BLaER1 treated with 17β-estradiol and CSF1 and Interleukin-3, amounts not matched to agents 10 nM and 100 nM (cell line): ENCODE results near the gene SLC5A2.
A peak's percentile ranks its signal among the peaks of the same experiment; 100 is the strongest.

Experiments
- H3K27ac ChIP-seq, 11 experiments: shearing (Covaris generic); formaldehyde crosslinking; 2 replicates each; pipeline ENCODE4 v1.8.1; 2022
- H3K27me3 ChIP-seq, 11 experiments: shearing (Covaris generic); formaldehyde crosslinking; 2 replicates each; pipeline ENCODE4 v1.8.1; 2022
- H3K36me3 ChIP-seq, 11 experiments: shearing (Covaris generic); formaldehyde crosslinking; 2 replicates each; pipeline ENCODE4 v1.8.1; 2022
- H3K4me1 ChIP-seq, 10 experiments: shearing (Covaris generic); formaldehyde crosslinking; 2 replicates each; pipeline ENCODE4 v1.8.1; 2022
- H3K4me2 ChIP-seq, 11 experiments: shearing (Covaris generic); formaldehyde crosslinking; 2 replicates each; pipeline ENCODE4 v1.8.1; 2022
- H3K4me3 ChIP-seq, 10 experiments: shearing (Covaris generic); formaldehyde crosslinking; 2 replicates each; pipeline ENCODE4 v1.8.1; 2022
- H3K9ac ChIP-seq, 11 experiments: shearing (Covaris generic); formaldehyde crosslinking; 2 replicates each; pipeline ENCODE4 v1.8.1; 2022
- H3K9me3 ChIP-seq, 11 experiments: shearing (Covaris generic); formaldehyde crosslinking; replicated peaks in 1 of 11; 2 replicates each; pipeline ENCODE4 v1.8.1; 2022
- H4K20me1 ChIP-seq, 11 experiments: shearing (Covaris generic); formaldehyde crosslinking; 2 replicates each; pipeline ENCODE4 v1.8.1; 2022
- Cebpa-rat ChIP-seq, 11 experiments: shearing (Covaris generic); IDR thresholded peaks; 2 replicates each; pipeline ENCODE4 v1.8.1; 2022

SLC5A2 gene

DNA sequence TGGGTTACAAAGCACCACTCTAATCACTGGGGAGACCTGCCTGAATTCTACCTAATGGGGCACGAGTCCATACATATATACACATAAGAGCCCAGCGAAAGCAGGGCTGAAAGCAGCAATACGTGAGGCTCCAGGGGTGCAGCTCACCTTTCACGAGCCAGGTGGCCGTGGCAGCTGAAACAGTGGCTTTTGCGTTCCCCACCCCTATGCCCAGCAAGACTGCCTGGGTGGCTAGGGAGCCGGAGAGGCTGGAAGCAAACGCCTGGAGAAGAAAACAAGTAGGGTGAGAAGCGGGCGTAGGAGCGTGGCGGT lies 24.6 kb downstream of the SLC5A2 start:
- Histone ChIP-seq H3K9ac (peak overlapping the region; percentile 83 to 95 (median 91)), H3K4me3 (peak overlapping the region; percentile 75 to 99 (median 92)), H3K36me3 (peaks cover 0 to 10% (median 0%) of the 10 kb centered on the region in 11 experiments; a peak in 1 of 22 replicates), H4K20me1 (peaks cover 0 to 27% (median 6%) of the 10 kb centered on the region in 11 experiments; a peak in 7 of 22 replicates), H3K4me1 (peaks cover 51 to 67% (median 59%) of the 10 kb centered on the region in 10 experiments), H3K27me3 (no peaks in the 10 kb centered on the region), H3K9me3 (peaks cover 0 to 7% (median 0%) of the 10 kb centered on the region in 11 experiments; a peak in 1 of 22 replicates), H3K4me2 (peak overlapping the region; percentile 81 to 98 (median 95)), H3K27ac (peak overlapping the region; percentile 81 to 93 (median 89))
- TF ChIP-seq Cebpa-rat (IDR thresholded peaks at IDR 0.05), result no peak

DNA sequence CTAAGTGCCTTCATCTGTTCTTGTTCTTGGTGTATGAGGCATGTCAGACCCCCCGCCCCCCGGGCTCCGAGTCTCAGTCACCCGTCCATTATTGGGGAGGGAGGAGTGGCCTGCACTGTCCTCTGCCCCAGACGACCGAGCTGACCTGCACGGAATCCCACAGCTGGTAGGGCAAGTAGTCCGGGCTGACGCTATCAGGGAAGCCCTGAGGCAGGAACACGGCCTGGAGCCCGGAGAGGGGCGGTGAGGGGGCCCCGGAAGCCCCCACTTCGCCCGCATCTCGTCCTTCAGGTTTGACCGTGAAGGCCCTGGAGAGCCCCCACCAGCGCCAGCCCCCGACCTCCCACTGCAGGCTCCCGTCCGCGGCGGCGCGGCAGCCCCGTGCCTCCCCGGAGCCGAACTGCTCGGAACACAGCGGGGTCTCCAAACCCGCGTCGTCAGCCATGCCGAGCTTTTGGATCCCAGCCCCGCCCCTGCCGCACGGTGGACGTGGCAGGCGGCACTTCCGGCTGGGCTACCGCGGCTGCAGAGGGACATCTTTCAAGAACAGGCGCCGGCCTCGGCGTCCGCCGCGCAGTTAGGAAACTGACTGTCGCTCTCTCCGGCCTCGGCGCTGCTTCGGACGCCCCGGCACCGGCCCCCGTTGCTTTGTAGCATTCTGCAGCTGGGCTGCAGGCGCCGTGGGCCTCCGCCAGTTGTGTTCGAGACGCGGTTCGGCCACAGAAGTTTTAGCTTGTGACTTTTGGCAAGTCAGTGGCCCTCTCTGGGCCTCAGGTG lies 25.2 kb downstream of the SLC5A2 start, which contains the start of gene RUSF1:
RUSF1 (minus strand) TSS at position 463 of the 777 bp plus-strand sequence; CDS start at position 445, 18 bp downstream.
- Histone ChIP-seq H3K9ac (peak within 1 kb of the TSS; percentile 83 to 95 (median 91)), H3K4me1 (peaks cover 51 to 61% (median 57%) of the 10 kb centered on the region in 10 experiments)
- TF ChIP-seq Cebpa-rat (IDR thresholded peaks at IDR 0.05), result no peak

DNA sequence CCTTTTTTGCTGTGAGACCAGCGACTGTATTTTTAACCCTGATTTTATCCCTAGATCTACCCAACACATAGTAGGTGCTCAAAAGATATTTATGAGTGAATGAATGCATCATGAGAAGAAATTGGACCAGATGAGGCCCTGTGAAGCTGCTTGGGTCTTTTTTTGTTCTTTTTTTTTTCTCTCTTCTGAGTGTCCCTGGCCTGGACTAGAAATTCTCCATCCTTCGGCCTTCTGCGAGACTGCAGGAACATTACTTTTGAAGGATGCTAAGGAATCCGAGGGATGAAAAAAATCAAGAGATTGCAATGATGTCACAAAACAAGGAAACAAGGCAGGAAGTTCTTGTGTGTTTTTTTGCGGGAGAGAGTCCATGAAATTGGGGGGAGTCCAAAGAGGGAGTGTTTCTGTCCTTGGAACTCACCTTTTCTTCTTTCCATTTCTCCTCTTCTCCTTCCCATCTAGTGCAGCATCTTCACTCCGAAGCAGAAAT lies 25.8 kb downstream of the SLC5A2 start:
- TF ChIP-seq Cebpa-rat (IDR thresholded peaks at IDR 0.05), result no peak
- Histone ChIP-seq H3K36me3 (peaks cover 0 to 10% (median 0%) of the 10 kb centered on the region in 11 experiments; a peak in 1 of 22 replicates), H3K27me3 (no peaks in the 10 kb centered on the region), H3K4me1 (peaks cover 48 to 55% (median 51%) of the 10 kb centered on the region in 10 experiments), H3K27ac (peak overlapping the region; percentile 81 to 93 (median 89)), H3K4me2 (peak overlapping the region; percentile 85 to 98 (median 95)), H4K20me1 (peaks cover 0 to 27% (median 6%) of the 10 kb centered on the region in 11 experiments; a peak in 7 of 22 replicates), H3K9me3 (peaks cover 0 to 13% (median 0%) of the 10 kb centered on the region in 11 experiments; a peak in 4 of 22 replicates), H3K4me3 (peak overlapping the region; percentile 75 to 99 (median 92)), H3K9ac (peak overlapping the region; percentile 83 to 95 (median 91))

More for the DNA sequence above, 25.2 kb downstream of the SLC5A2 start, which contains the start of gene RUSF1:
- Histone ChIP-seq H3K9me3 (peaks cover 0 to 12% (median 0%) of the 10 kb centered on the region in 11 experiments; a peak in 4 of 22 replicates), H3K4me2 (peak within 1 kb of the TSS; percentile 85 to 98 (median 95)), H3K4me3 (peak within 1 kb of the TSS; percentile 75 to 99 (median 92)), H3K27ac (peak within 1 kb of the TSS; percentile 81 to 93 (median 89)), H3K36me3 (peaks cover 0 to 10% (median 0%) of the 10 kb centered on the region in 11 experiments; a peak in 1 of 22 replicates), H4K20me1 (peaks cover 0 to 27% (median 6%) of the 10 kb centered on the region in 11 experiments; a peak in 7 of 22 replicates), H3K27me3 (no peaks in the 10 kb centered on the region)

DNA sequence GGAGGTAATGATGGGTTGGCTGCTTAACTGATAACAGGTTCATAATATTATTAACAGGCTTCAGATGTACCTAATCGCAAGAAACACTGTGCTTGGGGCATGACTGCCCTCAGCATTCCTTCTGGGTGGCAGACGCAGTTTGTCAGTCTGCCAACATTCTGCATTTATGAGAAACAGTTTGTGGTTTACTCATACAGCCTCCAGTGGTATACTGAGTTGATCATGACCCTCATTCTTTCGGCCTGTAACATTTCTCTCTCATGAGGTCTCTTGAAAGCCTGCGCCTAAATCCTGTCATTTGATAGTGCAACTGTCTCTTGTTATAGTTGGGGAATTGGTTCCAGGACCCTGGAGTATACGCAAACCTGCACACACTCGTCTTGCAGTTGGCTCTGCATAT lies 30.2 kb downstream of the SLC5A2 start:
- H3K9me3 ChIP-seq, result peaks cover 18 to 38% (median 24%) of the 10 kb centered on the region in 11 experiments; a peak in 21 of 22 replicates
- H3K9ac ChIP-seq, result no peak overlapping the region
- no peak for TF ChIP-seq Cebpa-rat (IDR thresholded peaks at IDR 0.05)
- H4K20me1 ChIP-seq, result no peaks in the 10 kb centered on the region
- H3K4me1 ChIP-seq, result peaks cover 10 to 16% (median 13%) of the 10 kb centered on the region in 10 experiments
- no peak overlapping the region for H3K27ac ChIP-seq
- H3K4me3 ChIP-seq, result no peak overlapping the region
- no peaks in the 10 kb centered on the region for H3K36me3 ChIP-seq
- no peak overlapping the region for H3K4me2 ChIP-seq
- no peaks in the 10 kb centered on the region for H3K27me3 ChIP-seq

DNA sequence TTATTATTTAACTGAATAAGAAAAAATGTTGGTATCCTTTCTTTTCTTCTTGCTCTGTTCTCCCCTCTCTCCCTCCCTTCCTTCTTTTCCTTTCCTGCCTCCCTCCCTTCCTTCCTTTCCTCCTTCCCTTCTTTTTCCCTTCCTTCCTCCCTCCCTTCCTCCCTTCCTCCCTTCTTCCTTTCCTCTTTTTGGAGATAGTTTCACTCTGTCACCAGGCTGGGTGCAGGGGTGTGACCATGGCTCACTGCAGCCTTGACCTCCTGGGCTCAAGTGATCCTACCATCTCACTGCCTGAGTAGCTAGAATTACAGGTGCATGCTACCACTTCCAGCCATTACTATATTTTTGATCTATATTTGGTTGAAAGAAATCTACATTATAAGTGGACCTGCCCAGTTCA lies 31.0 kb downstream of the SLC5A2 start:
- Histone ChIP-seq H3K4me3 (no peak overlapping the region), H3K9ac (no peak overlapping the region), H3K4me1 (peaks cover 9 to 14% (median 11%) of the 10 kb centered on the region in 10 experiments), H3K9me3 (peaks cover 18 to 43% (median 27%) of the 10 kb centered on the region in 11 experiments; a peak in 21 of 22 replicates), H3K36me3 (no peaks in the 10 kb centered on the region), H4K20me1 (no peaks in the 10 kb centered on the region), H3K27ac (no peak overlapping the region), H3K27me3 (no peaks in the 10 kb centered on the region), H3K4me2 (no peak overlapping the region)
- no peak for TF ChIP-seq Cebpa-rat (IDR thresholded peaks at IDR 0.05)

DNA sequence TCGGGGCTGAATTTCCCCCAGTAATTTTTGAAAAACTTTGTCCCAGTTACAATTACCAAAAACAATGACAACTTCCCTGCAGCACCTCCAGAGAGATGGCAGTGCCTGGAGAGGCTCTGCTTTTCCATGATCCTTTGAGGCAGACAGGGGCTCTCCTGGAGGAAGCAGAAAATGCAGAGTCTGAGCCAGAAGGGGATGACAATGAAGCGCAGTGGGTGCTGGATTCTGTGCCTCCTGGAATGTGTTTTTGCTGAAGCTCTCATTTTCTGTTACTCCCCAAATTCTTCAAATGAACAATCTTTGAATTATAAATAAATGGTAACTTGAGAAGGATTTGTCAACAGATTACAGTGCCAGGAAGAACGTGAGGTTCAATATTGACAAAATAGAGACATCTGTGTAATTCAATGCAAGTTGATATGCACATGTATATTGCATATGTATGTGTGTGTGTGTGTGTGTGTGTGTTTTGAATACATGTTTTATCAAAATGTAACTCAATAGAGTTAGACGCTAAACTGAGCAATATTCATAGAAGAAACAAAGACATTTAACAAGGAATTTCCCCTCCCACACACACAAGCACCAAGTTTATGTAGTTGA lies 35.0 kb downstream of the SLC5A2 start:
- no peak for TF ChIP-seq Cebpa-rat (IDR thresholded peaks at IDR 0.05)
- Histone ChIP-seq H3K4me3 (no peak overlapping the region), H3K9ac (no peak overlapping the region), H3K9me3 (peaks cover 18 to 33% (median 25%) of the 10 kb centered on the region in 11 experiments; a peak in 21 of 22 replicates), H3K27ac (no peak overlapping the region), H3K27me3 (no peaks in the 10 kb centered on the region), H3K4me1 (no peaks in the 10 kb centered on the region), H3K36me3 (no peaks in the 10 kb centered on the region), H4K20me1 (no peaks in the 10 kb centered on the region), H3K4me2 (no peak overlapping the region)

DNA sequence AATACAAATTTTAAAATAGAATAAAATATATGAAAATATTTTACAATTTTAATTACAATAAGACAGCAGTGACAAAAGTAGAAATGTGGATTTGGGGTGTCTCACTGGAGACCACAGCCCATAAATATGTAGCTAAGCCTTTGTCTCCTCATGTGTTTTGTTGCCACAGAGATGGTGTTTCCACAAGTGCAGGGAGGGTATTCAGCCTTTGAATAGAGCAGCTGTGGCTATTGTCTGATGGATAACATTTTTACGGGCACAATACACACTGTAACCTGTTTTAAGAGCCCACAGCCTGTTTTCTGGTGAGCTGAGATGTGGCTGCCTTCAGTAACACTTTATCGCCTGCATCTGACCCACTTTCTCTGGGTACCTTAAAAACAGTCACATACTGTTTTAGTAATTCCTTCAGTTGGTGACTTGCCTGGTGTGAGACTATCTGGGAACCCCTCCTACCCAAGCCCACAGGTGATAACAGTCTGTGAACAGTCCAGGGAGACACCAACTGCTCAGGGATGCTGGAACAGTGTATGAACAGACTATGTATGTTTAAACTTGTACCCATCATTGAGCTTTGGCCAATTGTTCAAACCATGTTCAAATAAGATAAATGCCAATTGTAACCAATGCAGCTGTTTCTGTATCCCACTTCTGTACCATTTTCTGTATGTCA lies 37.0 kb downstream of the SLC5A2 start:
- Histone ChIP-seq H3K27ac (no peak overlapping the region), H3K4me1 (no peaks in the 10 kb centered on the region), H3K4me2 (no peak overlapping the region), H3K4me3 (no peak overlapping the region), H3K36me3 (no peaks in the 10 kb centered on the region), H3K9ac (no peak overlapping the region), H4K20me1 (no peaks in the 10 kb centered on the region), H3K27me3 (no peaks in the 10 kb centered on the region), H3K9me3 (peaks cover 18 to 30% (median 24%) of the 10 kb centered on the region in 11 experiments; a peak in 21 of 22 replicates)
- TF ChIP-seq Cebpa-rat (IDR thresholded peaks at IDR 0.05), result no peak

DNA sequence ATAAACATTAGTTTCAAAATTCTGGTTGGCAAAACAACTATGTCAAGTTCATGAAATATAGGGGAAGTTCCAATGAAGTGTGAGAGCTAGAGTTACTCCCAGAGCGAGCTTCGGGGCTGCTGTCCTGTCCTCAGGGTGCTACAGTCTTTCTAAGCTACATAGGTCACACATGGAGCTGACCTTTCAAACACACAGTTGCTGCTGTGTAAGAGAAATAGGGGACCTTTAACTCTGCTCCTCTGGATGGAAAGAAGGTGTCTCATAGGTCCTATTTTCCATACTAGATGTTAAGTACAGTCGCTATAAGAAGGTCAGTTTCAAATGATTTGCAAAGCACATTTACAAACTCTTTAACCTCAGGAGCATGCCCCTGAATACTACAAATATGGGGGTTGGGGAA lies 38.4 kb downstream of the SLC5A2 start:
- no peak overlapping the region for H3K27ac ChIP-seq
- no peak for TF ChIP-seq Cebpa-rat (IDR thresholded peaks at IDR 0.05)
- no peaks in the 10 kb centered on the region for H3K27me3 ChIP-seq
- no peaks in the 10 kb centered on the region for H3K4me1 ChIP-seq
- H3K9me3 ChIP-seq, result peaks cover 14 to 22% (median 18%) of the 10 kb centered on the region in 11 experiments; a peak in 20 of 22 replicates
- H3K36me3 ChIP-seq, result no peaks in the 10 kb centered on the region
- H3K4me2 ChIP-seq, result no peak overlapping the region
- no peaks in the 10 kb centered on the region for H4K20me1 ChIP-seq
- no peak overlapping the region for H3K4me3 ChIP-seq
- H3K9ac ChIP-seq, result no peak overlapping the region
